ENCODE results near the gene FLCN.

FLCN gene

GRCh38 chr17:17236295-17237025 is 508 bp downstream of the FLCN start:
- Histone ChIP-seq H3K9ac (ENCODE audit: insufficient read length, low read depth) (peak overlapping the region; percentile 91), H3K27me3 (ENCODE audit: insufficient read depth, insufficient read length) (no peaks in the 10 kb centered on the region), H3K4me3 (ENCODE audit: insufficient read length, low read depth) (peak overlapping the region; percentile 67), H3K36me3 (ENCODE audit: insufficient read depth, insufficient read length, low read length) (peaks cover 14% of the 10 kb centered on the region), H3K4me1 (ENCODE audit: insufficient read depth, insufficient read length) (no peaks in the 10 kb centered on the region), H3K9me3 (ENCODE audit: insufficient read depth, low read length) (no peaks in the 10 kb centered on the region)
- no peak for DNase-seq (ENCODE audit: low read depth, low spot score)
- no peak for TF ChIP-seq ZNF274 (IDR thresholded peaks at IDR 0.05; ENCODE audit: low read depth, low read length)
- no peak for TF ChIP-seq SUZ12 (IDR thresholded peaks at IDR 0.05; ENCODE audit: extremely low read depth, insufficient read depth, insufficient read length)
- TF ChIP-seq YY1 (IDR thresholded peaks at IDR 0.05; ENCODE audit: insufficient read depth, insufficient read length): no peak

- H3K9ac ChIP-seq (ENCODE audit: insufficient read length, low read depth): peak overlapping the region; percentile 91
- peak overlapping the region; percentile 67 for H3K4me3 ChIP-seq (ENCODE audit: insufficient read length, low read depth)
- no peak for DNase-seq (ENCODE audit: low read depth, low spot score)
- H3K4me1 ChIP-seq (ENCODE audit: insufficient read depth, insufficient read length): no peaks in the 10 kb centered on the region
- TF ChIP-seq YY1 (IDR thresholded peaks at IDR 0.05; ENCODE audit: insufficient read depth, insufficient read length): no peak
- no peak for TF ChIP-seq SUZ12 (IDR thresholded peaks at IDR 0.05; ENCODE audit: extremely low read depth, insufficient read depth, insufficient read length)
- no peak for TF ChIP-seq ZNF274 (IDR thresholded peaks at IDR 0.05; ENCODE audit: low read depth, low read length)
- H3K36me3 ChIP-seq (ENCODE audit: insufficient read depth, insufficient read length, low read length): peaks cover 22% of the 10 kb centered on the region
- no peaks in the 10 kb centered on the region for H3K27me3 ChIP-seq (ENCODE audit: insufficient read depth, insufficient read length)
- H3K9me3 ChIP-seq (ENCODE audit: insufficient read depth, low read length): no peaks in the 10 kb centered on the region
Observed at GRCh38 chr17:17235212-17236174, 1.5 kb downstream of the FLCN start.

GRCh38 chr17:17232303-17232621 is 4.7 kb downstream of the FLCN start:
- no peaks in the 10 kb centered on the region for H3K27me3 ChIP-seq (ENCODE audit: insufficient read depth, insufficient read length)
- peaks cover 52% of the 10 kb centered on the region for H3K36me3 ChIP-seq (ENCODE audit: insufficient read depth, insufficient read length, low read length)
- no peaks in the 10 kb centered on the region for H3K4me1 ChIP-seq (ENCODE audit: insufficient read depth, insufficient read length)
- TF ChIP-seq YY1 (IDR thresholded peaks at IDR 0.05; ENCODE audit: insufficient read depth, insufficient read length) (no peak), ZNF274 (IDR thresholded peaks at IDR 0.05; ENCODE audit: low read depth, low read length) (no peak), SUZ12 (IDR thresholded peaks at IDR 0.05; ENCODE audit: extremely low read depth, insufficient read depth, insufficient read length) (no peak)
- no peak for DNase-seq (ENCODE audit: low read depth, low spot score)
- H3K9me3 ChIP-seq (ENCODE audit: insufficient read depth, low read length): no peaks in the 10 kb centered on the region
- no peak overlapping the region for H3K4me3 ChIP-seq (ENCODE audit: insufficient read length, low read depth)
- H3K9ac ChIP-seq (ENCODE audit: insufficient read length, low read depth): no peak overlapping the region

GRCh38 chr17:17231621-17232302 is 5.2 kb downstream of the FLCN start:
- Histone ChIP-seq H3K27me3 (ENCODE audit: insufficient read depth, insufficient read length) (no peaks in the 10 kb centered on the region), H3K4me3 (ENCODE audit: insufficient read length, low read depth) (no peak overlapping the region), H3K4me1 (ENCODE audit: insufficient read depth, insufficient read length) (no peaks in the 10 kb centered on the region), H3K36me3 (ENCODE audit: insufficient read depth, insufficient read length, low read length) (peaks cover 57% of the 10 kb centered on the region), H3K9ac (ENCODE audit: insufficient read length, low read depth) (no peak overlapping the region), H3K9me3 (ENCODE audit: insufficient read depth, low read length) (no peaks in the 10 kb centered on the region)
- no peak for TF ChIP-seq YY1 (IDR thresholded peaks at IDR 0.05; ENCODE audit: insufficient read depth, insufficient read length)
- no peak for TF ChIP-seq SUZ12 (IDR thresholded peaks at IDR 0.05; ENCODE audit: extremely low read depth, insufficient read depth, insufficient read length)
- TF ChIP-seq ZNF274 (IDR thresholded peaks at IDR 0.05; ENCODE audit: low read depth, low read length): no peak
- no peak for DNase-seq (ENCODE audit: low read depth, low spot score)

- no peaks in the 10 kb centered on the region for H3K4me1 ChIP-seq (ENCODE audit: insufficient read depth, insufficient read length)
- H3K27me3 ChIP-seq (ENCODE audit: insufficient read depth, insufficient read length): no peaks in the 10 kb centered on the region
- H3K36me3 ChIP-seq (ENCODE audit: insufficient read depth, insufficient read length, low read length): peaks cover 77% of the 10 kb centered on the region
- no peak overlapping the region for H3K9ac ChIP-seq (ENCODE audit: insufficient read length, low read depth)
- H3K9me3 ChIP-seq (ENCODE audit: insufficient read depth, low read length): no peaks in the 10 kb centered on the region
- TF ChIP-seq YY1 (IDR thresholded peaks at IDR 0.05; ENCODE audit: insufficient read depth, insufficient read length) (no peak), SUZ12 (IDR thresholded peaks at IDR 0.05; ENCODE audit: extremely low read depth, insufficient read depth, insufficient read length) (no peak), ZNF274 (IDR thresholded peaks at IDR 0.05; ENCODE audit: low read depth, low read length) (no peak)
- H3K4me3 ChIP-seq (ENCODE audit: insufficient read length, low read depth): no peak overlapping the region
- no peak for DNase-seq (ENCODE audit: low read depth, low spot score)
Observed at GRCh38 chr17:17229416-17230384, 7.3 kb downstream of the FLCN start.

- Histone ChIP-seq H3K27me3 (ENCODE audit: insufficient read depth, insufficient read length) (no peaks in the 10 kb centered on the region), H3K4me1 (ENCODE audit: insufficient read depth, insufficient read length) (no peaks in the 10 kb centered on the region), H3K9ac (ENCODE audit: insufficient read length, low read depth) (no peak overlapping the region), H3K36me3 (ENCODE audit: insufficient read depth, insufficient read length, low read length) (peaks cover 87% of the 10 kb centered on the region), H3K9me3 (ENCODE audit: insufficient read depth, low read length) (no peaks in the 10 kb centered on the region), H3K4me3 (ENCODE audit: insufficient read length, low read depth) (no peak overlapping the region)
- TF ChIP-seq SUZ12 (IDR thresholded peaks at IDR 0.05; ENCODE audit: extremely low read depth, insufficient read depth, insufficient read length): no peak
- TF ChIP-seq YY1 (IDR thresholded peaks at IDR 0.05; ENCODE audit: insufficient read depth, insufficient read length): no peak
- no peak for TF ChIP-seq ZNF274 (IDR thresholded peaks at IDR 0.05; ENCODE audit: low read depth, low read length)
- DNase-seq (ENCODE audit: low read depth, low spot score): no peak
Observed at GRCh38 chr17:17228521-17229279, 8.3 kb downstream of the FLCN start.
